GM08714 (cell line): Measurements from ENCODE around the gene TXNDC11.

ENCODE experiments used
- H3K4me3 ChIP-seq: fragments of 200-500 bp; sonication (Bioruptor generic); 2 replicates; pipeline ENCODE4 v1.5.1; 2014; ENCODE audit warnings: mild to moderate bottlenecking, low read length, inconsistent platforms
- ZNF274 ChIP-seq: IDR thresholded peaks from 2 replicates; pipeline ENCODE4 v1.6.1; 2012; ENCODE audit warnings: mild to moderate bottlenecking, low read depth, low read length

Gene TXNDC11

DNA sequence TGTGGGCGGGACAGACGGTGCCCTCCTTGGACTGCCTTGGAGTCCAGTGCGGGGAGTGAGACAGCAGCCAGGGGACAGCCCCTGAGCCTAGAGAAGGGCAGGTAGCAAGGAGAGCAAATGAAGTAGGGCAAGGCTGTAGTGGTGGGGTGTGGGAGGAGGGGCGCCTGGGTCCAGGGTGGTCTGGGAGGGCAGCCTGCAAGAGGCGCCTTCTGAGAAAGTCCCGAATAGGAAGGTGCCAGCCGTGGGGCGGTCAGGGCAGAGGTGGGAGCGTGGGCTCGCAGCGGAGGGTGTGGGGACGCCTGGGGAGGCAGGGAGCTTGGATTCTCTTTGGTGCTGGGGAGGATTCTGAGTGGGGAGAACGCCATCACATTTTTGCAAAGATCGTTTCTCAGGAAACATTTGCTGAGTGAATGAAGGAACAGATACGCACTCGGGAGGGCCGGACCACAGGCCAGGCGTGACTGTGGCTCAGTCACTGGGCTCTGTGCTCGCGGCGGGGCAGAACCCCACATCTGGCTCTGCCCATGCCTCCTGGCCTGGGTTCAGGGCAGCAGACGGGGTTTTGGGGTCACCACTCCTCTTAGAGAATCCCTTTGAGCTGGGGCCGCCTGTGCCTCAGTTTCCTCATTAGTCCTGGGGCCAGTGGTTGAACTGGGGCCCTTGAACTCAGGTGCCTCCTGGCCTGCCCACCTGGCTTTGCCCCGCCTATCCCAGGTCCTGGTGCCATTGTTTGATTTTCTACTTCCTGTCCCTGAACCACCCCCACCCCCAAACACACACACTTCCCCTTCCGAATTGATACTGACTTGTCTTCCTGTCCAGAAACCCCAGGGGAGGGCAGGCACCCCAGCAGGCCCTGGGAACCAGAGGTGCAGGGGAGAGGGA is 70.2 kb downstream of the TXNDC11 start:
- TF ChIP-seq ZNF274 = no peak
- H3K4me3 ChIP-seq = peak overlapping the region; percentile 15; the same call in 1 of the 2 replicates

DNA sequence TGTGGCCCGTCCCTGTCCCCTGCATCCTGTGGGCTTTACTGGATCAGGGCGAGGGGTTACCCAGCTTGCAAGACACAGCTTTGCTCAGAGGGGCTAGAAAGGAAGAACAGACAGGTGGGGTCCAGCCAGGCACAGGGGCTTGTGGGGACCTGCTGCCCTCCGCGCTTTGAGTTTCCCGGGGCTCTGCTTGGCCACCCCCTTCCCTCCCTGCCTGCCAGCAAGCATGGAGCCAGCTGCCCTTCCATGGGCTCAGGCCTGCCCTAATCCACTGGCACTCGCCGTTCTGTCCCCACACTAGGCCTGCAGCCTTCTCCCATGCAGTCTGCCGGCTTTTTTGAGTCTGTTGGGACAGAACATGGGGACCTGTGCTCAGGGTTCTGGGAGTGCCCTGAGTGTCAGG is 71.0 kb downstream of the TXNDC11 start:
- TF ChIP-seq ZNF274 = no peak

DNA sequence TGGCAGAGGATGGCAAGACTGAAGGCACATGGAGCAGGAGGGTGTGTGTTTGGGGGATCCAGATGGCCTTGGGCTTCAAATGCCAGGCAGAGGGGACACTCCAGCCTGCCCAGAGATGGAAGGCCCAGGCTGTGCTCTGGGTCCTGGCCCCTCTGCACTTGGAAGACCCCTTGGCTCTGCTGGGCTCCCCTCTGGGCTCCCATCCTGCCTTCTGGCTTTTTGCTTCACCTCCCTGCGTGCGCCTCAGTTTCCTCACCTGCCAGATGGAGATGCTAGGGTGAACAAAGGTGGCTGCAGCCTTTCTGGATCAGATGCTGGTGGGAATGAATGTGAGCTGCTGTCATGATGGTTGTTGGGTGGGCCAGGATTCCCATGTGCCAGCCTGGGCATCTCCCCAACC is 71.4 kb downstream of the TXNDC11 start:
- TF ChIP-seq ZNF274 = no peak
- no peak overlapping the region; the same call in 1 of the 2 replicates for H3K4me3 ChIP-seq

More for the DNA sequence above, 71.0 kb downstream of the TXNDC11 start:
- no peak overlapping the region for H3K4me3 ChIP-seq

DNA sequence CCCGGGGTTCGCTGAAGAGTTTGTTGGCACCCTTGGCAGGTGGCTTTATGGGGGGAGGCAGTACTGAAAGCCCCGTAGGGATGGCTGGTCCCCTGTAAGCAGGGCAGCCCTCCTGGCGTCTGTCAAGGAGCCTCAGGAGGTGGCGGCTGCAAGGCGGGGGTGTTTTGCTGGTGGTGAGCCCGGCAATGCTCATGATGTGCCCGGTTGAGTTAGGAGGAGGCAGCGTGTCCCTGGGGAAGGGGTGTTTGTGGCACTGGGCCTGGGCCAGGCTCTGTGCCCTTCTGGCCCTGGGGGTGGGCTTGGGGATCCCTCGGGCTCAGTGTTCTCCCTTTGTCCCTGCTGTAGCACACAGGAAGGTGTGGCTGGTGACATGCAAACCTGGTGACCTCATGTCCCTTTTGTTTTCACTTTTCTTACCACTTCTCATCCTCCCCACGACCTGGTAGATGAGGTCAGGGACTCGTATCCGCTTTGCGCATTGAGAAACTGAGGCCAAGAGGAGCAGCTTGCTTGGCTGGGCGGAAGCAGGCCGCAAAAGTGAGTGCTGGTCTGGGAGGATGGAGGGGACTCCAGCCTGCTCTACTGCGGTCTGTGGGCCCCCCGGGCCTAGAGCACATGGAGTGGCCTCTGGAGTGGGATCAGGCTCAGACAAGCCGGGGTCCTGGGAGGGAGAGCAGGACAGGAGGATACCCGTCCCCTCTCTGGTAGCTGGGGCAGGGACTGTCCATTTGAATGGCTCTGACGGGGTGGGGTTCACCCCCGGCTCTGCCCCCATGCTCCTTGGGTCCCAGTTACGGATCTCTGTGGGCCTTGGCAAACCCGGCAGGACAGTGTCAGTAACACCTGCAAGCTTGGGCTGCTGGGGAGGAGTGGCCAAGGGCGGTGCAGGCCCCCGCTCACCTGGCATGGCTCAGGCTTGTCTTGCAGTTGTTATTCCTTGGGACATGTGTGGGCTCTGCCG is 72.2 kb downstream of the TXNDC11 start:
- H3K4me3 ChIP-seq = peak overlapping the region; percentile 74; the same call in 1 of the 2 replicates
- no peak for TF ChIP-seq ZNF274

DNA sequence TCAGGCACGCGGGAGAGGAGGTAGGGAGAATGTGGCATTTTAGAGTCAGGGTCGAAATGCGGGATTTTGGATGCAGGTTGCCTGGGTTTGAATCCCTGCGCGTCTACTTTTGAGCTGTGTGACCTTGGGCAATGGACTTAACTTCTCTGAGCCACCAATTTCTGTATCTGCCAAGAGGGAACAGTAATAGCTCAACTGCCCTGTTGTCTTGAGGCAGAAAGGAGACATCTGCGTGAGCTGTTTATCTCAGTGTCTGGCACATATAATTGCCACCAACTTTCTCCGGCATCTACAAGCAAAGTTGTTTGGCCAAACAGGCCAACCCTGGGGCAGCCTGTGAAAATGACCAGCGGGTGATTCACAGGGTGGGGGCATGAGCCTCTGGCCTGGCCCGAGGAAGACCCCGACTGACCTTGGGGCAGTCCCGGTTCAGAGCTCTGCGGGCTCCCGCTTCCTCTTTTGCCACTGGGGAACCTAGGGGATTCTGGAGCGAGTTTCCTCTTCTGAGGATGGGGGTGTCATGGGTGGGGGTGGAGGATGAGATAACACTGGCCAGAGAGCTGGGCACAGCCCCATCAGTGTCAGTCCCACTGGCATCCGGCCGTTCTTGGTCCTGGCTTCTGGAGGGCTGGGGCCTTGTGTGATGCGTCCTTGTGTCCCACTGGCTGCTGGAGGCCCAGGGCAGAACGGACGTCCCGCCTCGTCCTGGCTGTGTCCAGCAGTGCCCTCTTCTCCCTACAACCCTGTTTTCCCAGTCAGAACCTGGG is 73.1 kb downstream of the TXNDC11 start:
- peak overlapping the region; percentile 74; the same call in 1 of the 2 replicates for H3K4me3 ChIP-seq
- no peak for TF ChIP-seq ZNF274

DNA sequence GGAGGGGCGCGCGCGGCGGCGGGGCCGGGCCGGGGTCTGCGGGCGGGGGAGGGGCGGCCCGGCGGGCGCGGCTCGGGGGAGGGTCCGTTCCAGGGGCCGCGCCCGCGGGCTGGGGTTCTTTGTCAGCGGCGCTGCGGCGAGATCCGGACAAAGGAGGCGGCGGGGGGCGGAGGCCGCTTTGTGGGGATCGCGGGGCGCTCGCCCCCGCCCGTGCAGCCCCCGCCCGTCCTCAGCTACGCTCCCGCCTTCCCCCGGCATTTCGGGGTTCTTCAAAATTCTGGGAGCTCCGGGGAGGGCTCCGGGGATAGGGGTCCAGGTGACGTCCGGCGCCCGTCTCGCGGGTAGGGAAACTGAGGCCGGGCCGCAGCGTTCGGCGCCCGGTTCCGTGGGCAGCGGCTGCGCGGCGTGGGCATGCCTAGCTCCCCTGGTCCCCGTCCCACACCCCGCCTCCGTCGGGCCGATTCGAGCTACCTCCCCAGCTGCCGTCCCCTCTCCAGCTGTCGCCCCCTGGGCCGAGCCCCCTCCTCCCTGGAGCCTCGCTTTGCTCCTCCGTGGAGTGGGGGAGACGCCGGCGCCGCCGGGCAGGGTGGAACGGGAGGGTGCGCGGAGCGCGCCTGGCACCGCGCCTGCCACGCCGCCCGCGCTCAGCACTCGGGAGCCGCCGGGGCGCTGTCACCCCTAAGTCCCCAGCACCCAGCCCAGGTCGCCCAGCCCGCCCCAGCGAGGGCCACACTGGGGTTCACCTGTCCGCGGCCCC is 73.9 kb downstream of the TXNDC11 start:
- TF ChIP-seq ZNF274 = no peak
- peak overlapping the region; percentile 74 for H3K4me3 ChIP-seq

DNA sequence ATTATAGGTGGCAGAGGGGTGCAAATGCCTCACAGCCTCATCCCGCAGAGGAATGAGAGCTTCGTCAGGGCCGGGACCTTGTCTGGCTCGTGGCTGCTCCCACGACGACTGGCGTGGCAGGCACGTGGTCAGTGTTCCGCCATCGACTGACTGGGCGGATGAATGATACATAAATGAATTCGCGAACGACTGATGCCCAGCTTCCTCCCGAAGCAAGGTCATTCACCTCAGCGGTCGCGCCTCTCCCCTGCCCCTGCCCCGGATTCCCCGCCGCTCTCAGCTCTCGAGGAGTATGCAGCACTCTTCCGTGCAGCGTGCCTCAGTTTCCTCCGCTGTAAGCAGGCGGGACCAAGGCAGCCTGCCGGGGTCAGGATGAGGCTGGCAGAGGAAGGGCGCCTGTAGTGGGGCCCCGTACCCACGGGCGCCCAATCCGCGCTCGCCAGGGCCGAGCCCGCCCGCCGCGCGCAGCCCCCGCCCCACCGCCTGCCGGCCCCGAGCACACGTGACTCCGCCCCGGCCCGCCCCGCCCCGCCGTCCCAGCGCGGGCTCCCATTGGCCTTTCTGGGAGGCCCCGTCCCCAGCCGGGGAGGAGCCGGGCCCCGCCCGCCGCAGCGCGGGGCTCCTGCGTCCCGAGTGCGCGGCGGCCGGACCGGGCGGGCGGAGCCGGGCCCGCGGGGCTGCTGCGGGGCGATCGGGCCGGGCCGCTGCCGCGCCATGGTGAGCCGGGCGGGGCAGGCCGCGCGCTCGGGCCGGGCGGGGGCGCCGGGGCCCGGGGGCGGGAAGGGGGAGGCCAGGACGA is 74.6 kb downstream of the TXNDC11 start, which contains the start of gene SNN:
Gene SNN (plus strand): TSS at position 632 of the 799 bp plus-strand sequence. CDS start 7,605 bp downstream, outside the sequence.
- peak within 1 kb of the TSS; percentile 74 for H3K4me3 ChIP-seq
- TF ChIP-seq ZNF274 = no peak

DNA sequence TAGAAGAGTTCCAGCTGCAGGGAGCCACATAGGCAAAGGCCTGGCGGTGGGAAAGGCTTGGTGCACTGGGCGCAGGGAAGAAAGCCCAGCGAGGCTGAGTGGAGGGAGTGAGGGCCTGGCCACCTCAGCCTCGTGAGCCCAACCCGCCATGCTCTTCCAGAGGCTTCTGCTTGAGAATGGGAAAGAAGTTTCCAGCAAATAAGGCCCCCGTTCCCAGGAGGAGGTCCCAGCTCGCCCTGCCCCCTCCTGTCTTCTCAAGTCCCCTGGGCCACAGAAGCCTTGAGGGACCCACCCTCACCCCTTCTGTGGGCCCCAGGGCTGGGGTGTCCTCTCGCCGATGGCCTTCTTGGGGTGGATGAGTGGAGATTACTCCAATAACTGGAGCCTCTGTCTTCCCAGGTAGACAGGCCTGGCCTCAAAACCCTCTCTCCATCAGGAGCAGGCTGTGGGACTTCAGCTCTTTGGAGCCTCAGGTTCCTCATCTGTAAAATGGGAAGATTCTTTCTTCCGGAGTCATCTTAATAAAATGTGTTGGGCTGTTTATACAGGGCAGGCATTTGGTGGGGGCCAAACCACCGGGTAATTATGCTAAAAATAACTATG is 75.3 kb downstream of the TXNDC11 start:
- no peak for TF ChIP-seq ZNF274
- H3K4me3 ChIP-seq = no peak overlapping the region; the same call in 1 of the 2 replicates

DNA sequence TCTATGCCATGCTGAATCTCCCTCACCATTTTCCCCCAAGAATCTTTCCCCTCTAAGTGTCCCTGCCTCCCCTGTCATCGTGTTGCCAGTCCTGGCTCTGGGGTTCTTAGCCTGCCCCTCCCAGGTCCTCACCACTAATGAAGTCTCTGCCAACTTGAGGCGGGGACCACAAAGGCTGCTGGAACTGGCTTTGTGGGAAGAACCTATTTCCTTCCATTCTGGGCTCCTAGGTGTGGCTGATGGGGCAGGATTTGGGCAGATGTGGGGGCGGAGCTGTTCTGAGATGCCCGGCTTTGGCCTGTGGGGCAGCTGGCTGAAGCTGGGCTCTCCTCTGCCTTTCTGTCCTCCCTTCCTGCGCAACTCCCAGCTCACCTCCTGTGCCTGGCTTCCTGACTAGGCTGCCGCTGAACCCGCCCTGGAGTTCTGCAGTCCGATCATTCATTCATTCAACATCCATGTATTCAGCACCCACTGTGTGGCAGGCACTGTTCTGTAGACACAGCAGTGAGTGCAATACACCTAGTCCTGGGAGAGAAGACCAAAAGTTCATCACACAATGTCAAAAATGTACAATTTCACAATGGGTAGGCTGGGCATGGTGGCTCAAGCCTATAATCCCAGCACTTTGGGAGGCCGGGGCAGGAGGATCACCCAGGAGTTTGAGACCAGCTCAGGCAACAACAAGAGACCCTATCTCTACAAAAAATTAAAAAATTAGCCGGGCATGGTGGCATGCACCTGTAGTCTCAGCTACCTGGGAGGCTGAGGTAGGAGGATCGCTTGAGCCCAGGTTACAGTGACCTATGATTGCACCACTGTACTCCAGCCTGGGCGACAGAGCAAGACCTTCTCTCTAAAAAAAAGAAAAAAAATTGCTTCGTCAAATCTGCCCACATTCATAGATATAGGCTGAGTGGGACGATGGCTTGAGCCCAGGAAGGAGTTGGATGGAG is 76.3 kb downstream of the TXNDC11 start:
- TF ChIP-seq ZNF274 = no peak
- no peak overlapping the region for H3K4me3 ChIP-seq

DNA sequence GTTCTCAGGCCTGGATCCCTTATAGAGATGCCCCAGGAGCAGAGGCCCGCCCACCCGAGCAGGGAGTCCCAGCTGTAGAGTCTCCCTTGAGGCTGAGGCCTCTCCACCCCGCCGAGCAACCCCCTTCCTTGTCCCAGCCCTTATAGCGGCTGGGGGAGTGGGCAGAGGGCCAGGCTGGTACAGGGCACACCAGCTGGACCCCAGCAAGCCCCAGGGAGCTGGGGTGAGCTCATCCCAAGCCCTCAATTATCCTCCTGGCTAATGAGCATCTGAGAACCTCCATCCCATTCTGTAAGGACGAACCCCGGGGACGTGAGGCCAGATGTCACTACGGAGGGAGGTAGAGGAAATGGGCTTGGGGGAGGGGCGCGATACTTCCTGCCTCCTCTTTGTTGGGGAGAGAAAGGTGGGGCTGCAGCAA is 77.6 kb downstream of the TXNDC11 start:
- H3K4me3 ChIP-seq = no peak overlapping the region
- no peak for TF ChIP-seq ZNF274

DNA sequence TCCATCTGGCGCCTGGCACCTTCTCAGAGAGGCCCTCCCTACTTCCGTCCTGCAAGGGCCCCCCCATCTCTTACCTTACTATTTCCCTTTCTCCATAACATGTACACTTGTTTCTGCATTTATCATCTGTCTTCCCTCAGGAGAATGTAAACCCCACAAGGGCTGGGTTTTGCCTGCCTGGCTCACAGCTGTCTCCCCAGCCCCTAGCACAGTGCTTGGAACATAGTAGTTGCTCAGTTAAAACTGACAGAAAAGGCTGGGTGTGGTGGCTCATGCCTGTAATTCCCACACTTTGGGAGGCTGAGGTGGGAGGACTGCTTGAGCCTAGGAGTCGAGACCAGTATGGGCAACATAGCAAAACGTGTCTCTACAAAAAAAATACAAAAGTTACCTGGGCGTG is 80.1 kb downstream of the TXNDC11 start:
- H3K4me3 ChIP-seq = no peak overlapping the region

More for the DNA sequence above, 80.1 kb downstream of the TXNDC11 start:
- TF ChIP-seq ZNF274 = no peak
